Superior temporal gyrus (tissue), 1 donor: Measurements from ENCODE around the gene FMO3.

Source experiments
- DNase-seq: peaks from one replicate; pipeline ENCODE4 v3.0.0-alpha.2; 2016; ENCODE audit errors: extremely low spot score

FMO3 gene

DNA sequence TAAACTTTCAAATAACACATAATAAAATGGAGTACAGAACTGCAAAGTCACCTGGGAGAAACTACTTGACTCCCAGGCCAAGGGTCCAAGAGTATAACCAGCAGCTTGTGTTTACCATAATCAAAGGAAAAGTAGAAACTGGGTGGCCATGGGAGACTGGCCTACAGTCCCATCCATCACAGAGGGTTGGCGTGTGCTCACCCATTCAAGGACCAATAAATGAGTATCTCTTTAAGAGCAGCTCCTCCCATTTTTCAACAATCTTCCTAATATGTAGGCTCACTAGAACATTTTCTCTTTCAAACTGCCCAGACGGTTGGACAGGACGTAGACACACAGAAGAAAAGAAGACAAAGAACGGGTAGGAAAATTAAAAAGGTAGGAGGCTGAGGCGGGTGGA is at the start of gene FMO3:
TSS of gene FMO3 (plus strand) at position 302 of the 400 bp plus-strand sequence. CDS start 1,754 bp downstream, outside the sequence.
- DNase-seq: no peak

- no peak for DNase-seq
These were observed 42.7 kb upstream of the FMO3 start for GRCh38 chr1:171048014-171048413.

GRCh38 chr1:171052977-171053376 is 37.7 kb upstream of the FMO3 start:
- DNase-seq: no peak

DNA sequence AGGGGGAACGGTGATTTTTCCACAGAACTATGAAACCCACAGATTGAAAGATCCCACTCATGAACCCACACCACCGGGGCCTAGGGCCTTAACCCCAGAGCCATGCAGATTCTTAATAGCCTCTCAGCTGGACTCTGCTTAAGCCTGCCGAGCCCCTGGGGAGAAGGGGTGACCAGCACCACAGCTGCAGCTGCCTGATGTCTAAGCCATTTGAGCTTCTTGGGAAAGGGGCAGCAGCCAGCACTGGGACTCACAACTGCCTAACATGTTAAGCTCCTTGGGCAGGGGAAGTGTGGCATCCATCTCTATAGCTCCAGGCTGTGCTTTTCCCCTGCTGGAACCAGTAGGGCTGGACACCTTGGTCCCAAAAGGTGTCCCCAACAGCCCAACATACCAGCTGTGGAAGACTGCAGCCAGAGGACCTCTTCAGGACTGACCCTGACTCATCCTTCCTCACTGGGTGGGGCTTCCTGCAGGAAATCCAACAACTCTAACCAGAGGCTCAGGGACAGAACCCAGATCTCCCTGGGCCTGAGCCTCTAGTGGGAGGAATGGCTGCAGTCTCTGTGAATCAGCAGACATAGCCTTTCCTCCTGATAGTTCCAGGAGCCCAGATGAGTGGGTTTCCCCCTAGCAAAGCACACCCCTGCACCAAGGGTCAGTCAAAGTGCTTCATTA is 34.6 kb upstream of the FMO3 start:
- no peak for DNase-seq

GRCh38 chr1:171061425-171062143 is 29.1 kb upstream of the FMO3 start:
- DNase-seq: no peak

DNA sequence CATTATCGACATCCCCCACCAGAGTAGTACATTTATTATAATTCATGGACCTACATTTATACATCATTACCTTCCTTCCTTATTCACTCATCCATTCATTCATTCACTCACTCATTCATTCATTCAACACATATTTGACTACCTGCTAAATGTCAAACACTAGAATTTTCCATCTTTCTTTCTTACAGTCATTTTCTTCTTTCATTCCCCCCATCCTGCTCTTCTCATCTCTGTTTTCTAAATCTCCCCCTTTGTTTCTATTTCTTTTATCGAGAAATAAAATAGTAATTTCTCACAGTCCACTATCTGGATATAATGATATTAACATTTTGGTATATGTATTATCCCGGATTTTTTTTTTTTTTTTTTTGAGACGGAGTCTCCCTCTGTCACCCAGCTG is 27.8 kb upstream of the FMO3 start:
- DNase-seq: no peak

- DNase-seq: no peak
These were observed 15.7 kb upstream of the FMO3 start for GRCh38 chr1:171075041-171075440.

GRCh38 chr1:171081314-171081753 is 9.4 kb upstream of the FMO3 start:
- DNase-seq: peak; percentile 42

GRCh38 chr1:171081763-171082201 is 8.9 kb upstream of the FMO3 start:
- peak; percentile 71 for DNase-seq

DNA sequence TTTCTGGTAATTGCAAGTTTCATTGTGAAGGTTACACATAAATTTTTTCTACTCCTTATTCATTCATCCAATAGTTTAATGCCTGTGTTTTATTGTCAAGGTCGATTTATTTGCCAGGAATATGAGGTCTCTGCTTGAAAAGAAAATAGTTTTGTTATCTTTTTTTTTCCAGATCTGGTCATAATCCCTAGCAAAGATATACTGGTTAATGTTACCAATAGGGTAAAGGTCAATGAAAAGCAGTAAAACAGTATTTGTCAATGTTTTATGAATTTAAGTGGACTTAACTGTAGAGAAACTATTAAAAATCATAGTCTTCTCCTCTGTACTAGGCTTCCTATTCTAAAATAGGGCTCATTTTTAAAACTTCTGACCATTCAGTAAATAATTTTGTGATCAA is 8.1 kb upstream of the FMO3 start:
- no peak for DNase-seq

- DNase-seq: no peak
These were observed 7.5 kb upstream of the FMO3 start for GRCh38 chr1:171083222-171083621.

GRCh38 chr1:171084091-171084490 is 6.6 kb upstream of the FMO3 start:
- DNase-seq: no peak

DNA sequence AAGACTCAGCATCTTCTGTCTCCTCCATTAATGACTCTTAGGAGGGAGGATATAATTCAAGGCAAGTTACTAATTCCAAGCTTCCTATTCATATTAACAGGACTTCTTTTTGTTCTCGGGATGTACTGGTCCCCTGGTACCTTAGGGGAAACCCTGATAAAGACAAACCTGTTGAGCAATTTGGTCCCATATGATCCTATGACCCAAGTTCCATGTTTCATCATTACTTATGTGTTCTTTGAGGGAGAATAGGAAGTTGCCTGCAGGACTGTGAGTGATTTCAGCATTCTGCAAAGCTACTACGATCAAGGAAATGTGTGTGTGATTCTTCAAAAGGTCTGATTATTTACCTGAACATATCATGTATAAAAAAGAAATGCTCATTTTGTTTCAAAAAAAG is 5.8 kb upstream of the FMO3 start:
- DNase-seq: no peak

- DNase-seq: no peak
These were observed 2.8 kb upstream of the FMO3 start for GRCh38 chr1:171087896-171088295.

DNA sequence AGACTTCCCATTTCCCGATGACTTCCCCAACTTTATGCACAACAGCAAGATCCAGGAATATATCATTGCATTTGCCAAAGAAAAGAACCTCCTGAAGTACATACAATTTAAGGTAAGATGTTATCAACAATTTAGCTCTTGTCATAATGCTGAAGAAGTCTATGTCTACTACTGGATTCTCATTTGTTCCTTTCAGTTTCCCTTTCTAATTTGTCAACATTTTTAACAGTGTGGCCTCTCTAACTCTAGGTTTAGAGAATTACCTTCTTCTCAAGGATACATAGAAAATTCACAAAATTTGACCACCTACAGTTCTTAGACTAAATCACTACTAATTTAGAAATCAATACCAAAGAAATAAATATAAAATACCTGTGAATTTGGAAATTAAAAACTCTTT is 13.2 kb downstream of the FMO3 start:
- no peak for DNase-seq

- DNase-seq: no peak
These were observed 16.7 kb downstream of the FMO3 start for GRCh38 chr1:171107262-171107940.

GRCh38 chr1:171107969-171108368 is 17.3 kb downstream of the FMO3 start:
- DNase-seq: no peak

DNA sequence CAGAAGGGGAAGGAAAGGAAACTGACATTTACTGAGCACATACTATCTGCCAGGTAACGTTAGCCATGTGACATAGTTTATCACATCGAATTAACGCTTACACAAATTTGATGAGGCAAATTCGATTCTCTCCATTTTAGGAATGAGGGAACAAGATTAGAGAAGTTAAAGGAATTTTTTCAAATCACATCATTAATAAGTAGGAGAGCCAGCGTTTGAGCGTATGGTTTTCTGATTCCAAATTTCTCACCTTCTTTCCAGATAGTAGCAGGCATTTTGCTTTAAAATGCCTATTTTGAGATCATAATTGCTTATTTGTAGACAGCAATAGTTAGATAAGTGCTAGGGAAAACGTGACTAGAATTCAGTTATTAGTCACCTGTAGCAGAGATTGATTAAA is 19.3 kb downstream of the FMO3 start:
- DNase-seq: no peak

GRCh38 chr1:171110621-171111326 is 20.1 kb downstream of the FMO3 start:
- DNase-seq: no peak

DNA sequence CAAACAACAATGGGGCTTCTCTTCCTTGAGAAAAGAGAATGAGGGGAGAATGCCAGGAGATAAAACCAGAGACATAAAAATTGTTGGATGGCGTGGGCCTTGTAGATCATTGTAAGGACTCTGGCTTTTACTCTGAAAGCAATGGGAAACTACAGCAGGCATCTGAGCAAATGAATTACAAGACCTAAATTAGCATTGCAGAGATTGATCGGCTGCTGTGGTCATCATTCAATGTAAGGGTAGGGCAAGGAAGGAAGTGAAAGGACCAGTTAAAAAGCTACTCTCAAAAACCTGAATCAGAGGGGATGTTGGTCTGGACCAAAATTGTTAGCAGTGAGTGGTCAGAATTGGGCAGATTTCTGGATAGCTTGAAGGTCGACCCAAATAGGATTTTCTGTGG is 21.4 kb downstream of the FMO3 start:
- DNase-seq: no peak

DNA sequence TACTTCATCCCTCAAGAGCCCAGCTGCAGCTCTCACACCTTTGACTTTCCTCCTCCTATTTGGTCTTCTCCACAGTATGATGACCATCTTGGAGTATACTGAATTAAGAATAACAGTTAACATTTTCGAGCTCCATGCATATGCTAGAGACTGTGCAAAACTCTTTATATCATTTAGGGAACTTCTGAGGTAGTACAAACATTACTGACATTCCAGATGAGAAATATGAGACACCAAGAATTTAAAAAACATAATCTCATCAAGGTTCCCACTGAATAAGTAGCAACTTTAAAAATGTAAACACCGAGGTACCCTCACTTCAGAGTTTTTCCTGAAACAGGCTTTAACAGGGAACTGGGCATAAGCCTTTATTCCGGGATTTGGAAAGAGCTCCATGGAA is 22.7 kb downstream of the FMO3 start:
- DNase-seq: no peak

DNA sequence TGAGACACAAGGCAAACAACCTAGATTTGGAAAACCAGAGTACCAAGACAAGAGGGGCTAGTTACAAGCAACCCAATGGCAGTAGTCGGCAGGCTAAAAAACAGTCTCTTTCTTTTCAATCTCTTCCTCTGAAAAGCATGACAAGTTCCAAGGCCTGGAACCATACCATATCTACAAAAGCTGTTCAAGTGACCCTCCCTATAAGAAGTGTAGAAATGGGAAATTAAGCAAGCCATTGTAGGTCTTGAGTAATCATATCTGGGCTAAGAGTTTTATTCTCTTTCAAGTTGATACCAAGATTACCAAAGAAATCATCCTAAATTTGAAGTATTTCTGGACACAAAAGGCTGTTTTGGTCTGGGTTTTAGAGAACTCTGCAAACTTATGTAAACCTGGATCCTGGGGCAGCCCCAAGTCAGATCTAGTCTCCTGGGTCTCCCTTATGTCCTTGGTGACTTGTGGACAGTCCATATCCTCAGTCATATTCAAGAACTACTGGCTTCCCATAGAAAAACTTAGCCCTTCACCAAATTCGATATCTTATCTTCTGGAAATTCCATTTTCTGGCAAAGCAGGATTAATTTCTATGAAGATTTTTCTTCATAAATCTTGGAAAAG is 24.7 kb downstream of the FMO3 start:
- no peak for DNase-seq
